ENCODE results near the gene SMYD3.
A peak's percentile ranks its signal among the peaks of the same experiment; 100 is the strongest.
"Not testable (repeated sequence)": the region's sequence is repeated elsewhere in the genome, so short reads cannot be mapped to it uniquely, and the experiment has no call there.

Gene SMYD3

DNA sequence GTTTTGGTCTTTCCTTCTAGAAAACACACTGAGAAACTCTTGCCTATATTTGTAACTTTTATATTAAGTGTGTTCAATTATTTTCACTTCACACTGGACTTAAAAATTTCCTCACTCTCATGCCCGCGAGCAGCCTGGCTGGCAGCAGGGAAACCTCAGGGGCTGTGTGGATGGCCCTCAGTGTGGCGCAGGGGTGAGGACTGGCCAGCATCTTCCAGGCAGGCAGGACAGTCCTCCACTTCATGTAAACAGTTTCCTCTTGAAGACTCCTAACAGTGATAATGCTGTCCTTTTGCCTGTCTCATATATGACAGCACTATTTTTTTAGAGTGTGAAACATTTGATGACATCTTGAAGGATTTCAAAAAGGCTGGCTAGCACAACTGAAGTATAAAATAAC, 733.7 kb downstream of the SMYD3 start:
- DNase-seq = no peak

GRCh38 chr1:245772739-245773138, 734.3 kb downstream of the SMYD3 start:
- no peak for DNase-seq

DNA sequence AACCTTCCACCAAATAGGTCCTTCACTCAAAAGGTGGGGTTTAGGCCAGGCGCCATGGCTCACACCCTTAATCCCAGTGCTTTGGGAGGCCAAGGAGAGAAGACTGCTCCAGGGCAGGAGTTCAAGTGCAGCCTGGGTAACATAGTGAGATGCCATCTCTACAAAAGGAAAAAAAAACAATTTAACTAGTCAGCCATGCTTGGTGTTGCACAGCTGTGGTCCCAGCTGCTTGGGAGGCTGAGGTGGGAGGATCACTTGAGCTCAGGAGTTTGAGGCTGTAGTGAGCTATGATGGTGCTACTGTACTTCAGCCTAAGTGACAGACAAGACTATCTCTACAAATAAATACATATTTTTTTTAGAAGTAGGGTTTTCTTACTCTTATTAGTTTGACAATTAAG, 734.8 kb downstream of the SMYD3 start:
- no peak for DNase-seq

DNA sequence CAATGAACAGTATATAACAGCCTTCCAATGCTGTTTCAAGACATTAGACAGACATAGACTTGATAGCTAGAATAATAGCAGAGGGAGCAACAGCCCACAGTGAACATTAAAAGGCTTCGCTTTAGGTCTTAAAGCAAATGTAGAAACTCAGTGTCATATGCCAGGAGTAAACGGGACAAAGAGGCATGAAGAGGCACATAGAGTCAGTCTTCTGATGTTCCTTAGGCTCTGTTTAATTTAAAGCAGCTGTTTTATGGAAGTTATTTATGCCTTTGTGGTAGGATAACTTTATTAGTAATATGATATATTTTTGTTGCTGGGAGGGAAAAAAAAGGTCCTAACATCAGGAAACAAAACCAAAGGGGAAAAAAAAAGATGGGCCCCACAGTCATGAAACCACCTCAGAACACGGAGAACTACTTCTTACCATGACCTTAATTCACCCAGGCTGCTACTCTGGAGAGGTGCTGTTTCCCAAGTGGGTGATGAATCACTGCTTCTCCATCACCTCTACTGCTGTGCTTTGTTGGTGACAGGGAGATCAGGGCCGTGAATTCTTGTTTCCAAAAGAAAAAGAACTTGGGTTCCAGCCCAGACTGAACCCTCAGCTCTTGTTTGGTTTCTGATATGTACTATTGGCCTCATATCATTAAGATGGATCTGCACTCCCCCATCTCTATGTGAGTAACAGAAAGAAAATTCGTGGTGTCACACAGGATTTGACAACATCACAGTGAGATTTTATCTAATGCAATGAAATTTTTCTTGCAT, 735.4 kb downstream of the SMYD3 start:
- DNase-seq = no peak

DNA sequence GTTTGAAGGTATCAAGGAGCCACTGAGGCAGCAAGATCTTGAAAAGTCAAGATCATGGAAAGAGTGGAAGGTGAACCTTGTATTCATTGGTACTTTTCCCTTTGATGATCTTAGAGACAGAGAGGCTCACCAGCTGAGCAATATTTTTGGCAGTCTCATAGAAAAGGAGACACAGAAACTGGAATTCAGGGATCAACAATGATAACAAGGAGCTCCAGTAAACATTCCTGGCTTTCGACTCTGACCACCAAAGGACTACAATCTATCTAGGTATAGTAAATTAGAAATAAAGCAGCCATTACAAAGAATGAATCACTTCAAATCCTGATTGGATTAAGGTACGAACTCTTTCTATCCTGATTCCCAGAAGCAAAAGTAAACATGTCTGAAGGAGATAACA, 736.9 kb downstream of the SMYD3 start:
- DNase-seq = no peak

DNA sequence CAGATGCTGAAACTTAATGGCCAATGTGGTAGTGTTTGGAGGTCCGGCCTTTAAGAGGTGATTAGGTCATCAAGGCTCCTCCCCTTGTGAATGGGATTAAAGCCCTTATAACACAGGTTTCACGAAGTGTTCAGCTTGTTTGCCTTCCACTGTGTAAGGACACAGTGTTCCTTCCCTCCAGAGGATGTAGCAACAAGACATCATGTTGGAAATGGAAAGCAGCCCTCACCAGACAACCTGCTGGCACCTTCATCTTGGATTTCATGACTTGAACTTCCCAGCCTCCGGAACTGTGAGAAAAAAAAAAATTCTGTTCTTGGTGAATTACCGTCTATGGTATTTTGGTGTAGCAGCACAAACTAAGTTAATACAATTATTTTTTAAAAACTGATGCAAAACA, 738.5 kb downstream of the SMYD3 start:
- DNase-seq = no peak

DNA sequence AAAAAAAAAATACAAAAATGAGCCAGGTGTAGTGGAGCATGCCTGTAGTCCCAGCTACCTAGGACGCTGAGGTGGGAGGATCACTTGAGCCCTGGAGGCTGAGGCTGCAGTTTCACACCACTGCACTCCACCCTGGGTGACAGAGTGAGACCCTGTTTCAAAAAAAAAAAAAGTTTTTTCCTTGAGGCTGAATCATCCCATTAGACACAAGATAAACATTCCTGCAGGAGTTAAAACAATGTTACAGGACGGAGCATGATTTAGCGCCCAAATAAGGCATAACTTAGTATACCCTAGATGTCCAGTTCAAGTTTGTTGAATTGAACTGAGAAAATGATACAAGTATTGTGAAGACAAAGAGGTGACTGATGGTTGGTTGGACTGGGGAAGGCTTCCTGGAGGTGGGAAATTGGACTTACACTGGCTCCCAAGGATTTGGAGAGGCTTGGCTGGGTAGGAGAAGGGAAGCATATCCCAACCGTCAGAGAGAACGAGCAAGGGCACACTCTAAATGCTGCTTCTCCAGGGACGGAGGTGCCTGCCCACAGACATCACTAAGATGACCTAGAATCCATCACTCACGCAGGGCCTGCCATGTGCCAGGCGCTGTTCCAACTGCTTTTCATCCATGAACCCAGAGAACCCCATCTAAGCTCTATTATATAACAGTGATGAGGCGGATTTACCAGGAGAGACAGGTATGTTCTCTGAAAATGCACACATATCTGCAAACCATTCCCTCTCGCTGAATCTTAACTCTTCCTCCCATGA, 741.7 kb downstream of the SMYD3 start:
- no peak for DNase-seq

- no peak for DNase-seq
These were observed 743.2 kb downstream of the SMYD3 start for GRCh38 chr1:245763873-245764331.

- DNase-seq = no peak
These were observed 744.6 kb downstream of the SMYD3 start for GRCh38 chr1:245762396-245762910.

DNA sequence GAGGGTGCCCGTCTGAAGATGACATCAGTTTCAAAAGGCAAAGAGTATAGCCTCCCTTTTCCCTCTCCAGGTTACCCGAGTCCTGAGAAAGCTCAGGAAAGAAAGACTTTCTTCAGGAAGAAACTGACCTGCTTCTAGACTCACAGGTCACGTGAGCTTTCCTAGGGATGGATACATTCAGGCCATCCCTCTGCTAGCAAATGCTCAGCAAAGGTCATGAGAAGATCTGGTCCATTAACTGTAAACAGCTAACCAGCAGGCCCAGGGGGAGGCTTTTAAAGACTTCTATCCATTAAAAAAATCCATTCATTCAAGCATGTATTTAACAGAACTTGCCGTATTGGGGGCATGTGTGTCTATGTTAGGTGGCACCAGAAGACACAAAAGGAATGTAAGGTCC, 746.8 kb downstream of the SMYD3 start:
- no peak for DNase-seq

- no peak for DNase-seq
These were observed 752.6 kb downstream of the SMYD3 start for GRCh38 chr1:245754463-245754961.

DNA sequence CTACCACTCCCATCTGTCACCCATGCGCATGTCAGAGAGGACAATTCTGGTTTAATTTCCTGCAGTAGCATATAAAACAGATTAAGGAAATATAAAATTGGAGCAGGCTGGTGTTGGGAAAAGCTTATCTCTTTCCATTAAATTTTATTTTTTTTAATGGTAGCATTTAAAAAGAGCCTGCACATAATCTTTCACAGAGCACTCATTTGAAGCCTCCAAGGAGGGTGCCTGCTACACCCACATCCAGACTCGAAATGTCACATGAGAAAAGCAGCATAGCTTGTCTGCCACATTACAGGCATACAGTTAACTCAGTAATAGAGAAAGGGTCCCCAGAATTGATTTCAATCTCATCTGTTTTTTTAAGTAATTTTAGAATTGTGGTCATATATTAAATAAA, 753.3 kb downstream of the SMYD3 start:
- no peak for DNase-seq

GRCh38 chr1:245752561-245752960, 754.5 kb downstream of the SMYD3 start:
- no peak for DNase-seq

- no peak for DNase-seq
These were observed 755.2 kb downstream of the SMYD3 start for GRCh38 chr1:245751726-245752470.

- DNase-seq = no peak
These were observed 756.0 kb downstream of the SMYD3 start for GRCh38 chr1:245751116-245751515.

- no peak for DNase-seq
These were observed 756.8 kb downstream of the SMYD3 start for GRCh38 chr1:245750261-245750660.

DNA sequence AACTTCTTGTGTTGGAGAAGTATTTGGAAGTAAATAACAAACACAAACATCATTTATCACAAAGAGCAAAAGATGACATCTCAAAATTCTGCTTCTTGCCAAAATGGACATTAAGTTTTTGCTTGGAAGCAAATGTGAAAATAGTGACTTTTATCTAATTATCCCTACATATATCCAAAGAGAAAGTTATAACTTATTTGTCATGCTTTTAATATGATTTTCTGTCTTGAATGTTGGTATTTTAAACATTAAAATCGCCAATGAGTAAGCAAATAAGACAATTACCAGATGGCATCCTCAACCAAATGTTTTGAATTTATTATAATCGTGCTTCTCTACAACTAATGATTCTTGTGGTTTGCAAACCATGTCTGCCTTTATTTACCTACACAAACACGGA, 758.0 kb downstream of the SMYD3 start:
- no peak for DNase-seq

DNA sequence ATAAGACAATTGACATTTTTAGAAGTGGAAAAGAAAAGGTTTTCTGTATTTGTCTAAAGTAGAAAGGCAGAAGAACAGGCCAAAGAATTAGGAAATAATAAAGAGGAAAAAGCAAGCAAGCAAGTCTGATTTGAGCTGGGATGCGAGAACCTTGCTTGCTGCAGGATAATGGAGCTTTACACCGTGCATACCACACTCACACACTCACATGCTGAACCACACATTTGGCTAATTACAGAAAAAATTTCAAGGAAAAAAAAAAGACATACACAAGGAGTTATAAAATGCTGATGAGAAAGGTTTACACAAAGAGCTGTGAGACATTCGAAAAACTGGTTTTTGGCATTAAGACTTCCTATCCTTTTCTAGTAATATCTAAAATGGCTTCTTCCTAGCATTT, 758.4 kb downstream of the SMYD3 start:
- no peak for DNase-seq

DNA sequence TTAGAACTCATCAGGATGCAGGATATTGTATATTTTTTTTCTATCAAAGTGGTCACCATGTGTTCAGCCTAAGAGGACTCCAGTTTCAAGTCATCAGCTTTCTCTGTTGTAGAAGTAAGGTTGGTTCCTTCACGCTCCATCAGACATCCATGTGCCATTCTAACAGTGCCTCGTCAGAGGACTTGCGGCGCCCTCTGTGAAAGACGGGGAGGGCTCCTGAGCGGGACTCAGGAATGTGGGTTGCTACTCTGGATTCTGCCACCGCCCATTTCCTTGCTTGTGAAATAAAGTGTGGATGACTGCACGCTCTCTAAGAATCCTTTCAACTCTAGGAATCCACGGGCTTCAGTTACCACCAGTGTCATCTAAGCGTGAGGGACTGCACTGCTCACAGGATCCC, 758.8 kb downstream of the SMYD3 start:
- no peak for DNase-seq

GRCh38 chr1:245742896-245743295, 764.2 kb downstream of the SMYD3 start:
- peak; percentile 2 to 4 for DNase-seq

- not testable (repeated sequence) for DNase-seq
These were observed 766.7 kb downstream of the SMYD3 start for GRCh38 chr1:245740336-245740735.

DNA sequence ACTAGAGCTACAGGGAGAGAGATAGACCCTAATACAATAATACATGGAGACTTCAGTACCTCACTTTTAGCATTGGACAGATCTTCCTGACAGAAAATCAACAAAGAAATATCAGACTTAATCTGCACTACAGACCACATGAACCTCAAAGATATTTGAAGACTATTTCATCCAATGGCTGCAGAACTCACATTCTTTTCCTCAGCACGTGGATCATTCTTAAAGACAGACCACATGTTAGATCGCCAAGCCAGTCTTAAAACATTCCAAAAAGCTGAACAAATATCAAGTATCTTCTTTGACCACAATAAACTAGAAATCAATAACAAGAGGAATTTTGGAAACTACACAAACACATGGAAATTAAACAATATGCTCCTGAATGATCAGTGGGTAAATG, 776.3 kb downstream of the SMYD3 start:
- DNase-seq = no peak

- DNase-seq = not testable (repeated sequence)
These were observed 779.0 kb downstream of the SMYD3 start for GRCh38 chr1:245728035-245728434.

Data from NCI-H187 (cell line).